Small intestine (tissue), 7 donors: ENCODE results near the gene LBHD2. TPM values are rescaled to one million over a fixed set of nuclear protein-coding genes. Genes with fewer than 3 reads are reported as not detected.

ENCODE experiments used
- DNase-seq, 2 donors: peaks; one replicate each; pipeline versions ENCODE4 v3.0.0 to v3.0.0-alpha.2; 2013
- FAIRE-seq: peaks from 2 replicates; lab custom pipeline; 2012; peaks lifted over from hg19 to GRCh38; lab: Jason Lieb, UNC
- H3K27ac ChIP-seq, 3 donors: one replicate each; pipeline ENCODE4 v1.5.1; 2013; ENCODE audit warnings: low read length in 2 of 3, mild to moderate bottlenecking in 2 of 3, control low read depth in 1 of 3, inconsistent platforms in 1 of 3, low read depth in 1 of 3, moderate library complexity in 1 of 3
- H3K27me3 ChIP-seq, 3 donors: one replicate each; pipeline ENCODE4 v1.6.1; 2013; ENCODE audit warnings: low read length in 3 of 3, inconsistent platforms in 1 of 3; ENCODE audit not compliant: control insufficient read depth in 3 of 3, insufficient read depth in 3 of 3
- H3K36me3 ChIP-seq, 3 donors: one replicate each; pipeline ENCODE4 v1.6.1; 2013; ENCODE audit warnings: low read length in 3 of 3, inconsistent platforms in 1 of 3, low read depth in 1 of 3, mild to moderate bottlenecking in 1 of 3, moderate library complexity in 1 of 3; ENCODE audit not compliant: control insufficient read depth in 3 of 3, insufficient read depth in 2 of 3
- H3K4me1 ChIP-seq, 3 donors: one replicate each; pipeline ENCODE4 v1.6.1; 2013; ENCODE audit warnings: low read length in 2 of 3, inconsistent platforms in 1 of 3, low read depth in 1 of 3, mild to moderate bottlenecking in 1 of 3, moderate library complexity in 1 of 3; ENCODE audit not compliant: control insufficient read depth in 3 of 3, insufficient read depth in 2 of 3
- H3K4me3 ChIP-seq, 3 donors: one replicate each; pipeline ENCODE4 v1.5.1; 2013; ENCODE audit warnings: low read length in 3 of 3, control low read depth in 1 of 3, inconsistent platforms in 1 of 3, low read depth in 1 of 3, mild to moderate bottlenecking in 1 of 3, moderate library complexity in 1 of 3
- H3K9me3 ChIP-seq, 2 donors: one replicate each; pipeline ENCODE4 v1.6.1; 2013; ENCODE audit warnings: low read depth in 1 of 2, low read length in 1 of 2; ENCODE audit not compliant: control insufficient read depth in 2 of 2, insufficient read depth in 1 of 2
- WGBS, 3 donors: extraction: QIAGEN DNeasy Blood & Tissue Kit; methylation state at CpG; one replicate each; pipeline ENCODE4 v1.1.7; 2013; 5-methylcytosine and 5-hydroxymethylcytosine counted together
- polyA plus RNA-seq, 4 donors: library from polyadenylated mRNA; stranded (reverse) in 3 of 4; unstranded in 1 of 4; fragments of 200-250 nt in 3 of 4; fragments of 120-200 nt in 1 of 4; gene quantifications; one replicate each; pipeline versions ENCODE4 v1.2.1 to v1.2.3, GENCODE V29; 2013
- donor health status: healthy with polysubstance abuse.
- donor health status: control.
- donor health status: control.
- donor health status: Bipolar disorder and iron deficiency.
- donor health status: healthy.

LBHD2 gene
- polyA plus RNA-seq, 4 donors = not detected

- Histone ChIP-seq H3K27ac (no peak overlapping the region), H3K4me3 (no peak overlapping the region), H3K9me3 (no peaks in the 10 kb centered on the region), H3K27me3 (peaks cover 0 to 22% (median 4%) of the 10 kb centered on the region in 3 donors), H3K36me3 (peaks cover 0 to 36% (median 0%) of the 10 kb centered on the region in 3 donors), H3K4me1 (peaks cover 2 to 70% (median 12%) of the 10 kb centered on the region in 3 donors)
- FAIRE-seq = no peak
- WGBS, 3 donors = 62 to 82% (median 78%) methylated on average over 36 to 39 of the region's 39 CpGs
- no peak for DNase-seq
Observed at GRCh38 chr14:103102689-103103260, 18.8 kb downstream of the LBHD2 start.

GRCh38 chr14:103103461-103104388 is 19.7 kb downstream of the LBHD2 start:
- WGBS, 3 donors = 5 to 8% (median 6%) methylated on average over 43 to 68 of the region's 68 CpGs
- no peak overlapping the region for H3K27ac ChIP-seq
- DNase-seq (peak; percentile 82 to 87), FAIRE-seq (no peak)
- H3K36me3 ChIP-seq = peaks cover 0 to 45% (median 0%) of the 10 kb centered on the region in 3 donors
- peak overlapping the region in 2 of 3 donors; percentile 30 to 35 for H3K4me3 ChIP-seq
- H3K4me1 ChIP-seq = peaks cover 2 to 63% (median 7%) of the 10 kb centered on the region in 3 donors
- H3K9me3 ChIP-seq = no peaks in the 10 kb centered on the region
- peaks cover 0 to 22% (median 4%) of the 10 kb centered on the region in 3 donors for H3K27me3 ChIP-seq

GRCh38 chr14:103104389-103104653 is 20.3 kb downstream of the LBHD2 start:
- 9 to 14% (median 11%) methylated on average over 16 to 20 of the region's 20 CpGs for WGBS, 3 donors
- DNase-seq = no peak
- FAIRE-seq = no peak
- Histone ChIP-seq H3K27ac (no peak overlapping the region), H3K9me3 (no peaks in the 10 kb centered on the region), H3K4me1 (peaks cover 1 to 58% (median 2%) of the 10 kb centered on the region in 3 donors), H3K4me3 (no peak overlapping the region), H3K27me3 (peaks cover 0 to 22% (median 4%) of the 10 kb centered on the region in 3 donors), H3K36me3 (peaks cover 0 to 47% (median 0%) of the 10 kb centered on the region in 3 donors)

GRCh38 chr14:103104654-103105452 is 20.8 kb downstream of the LBHD2 start:
- Histone ChIP-seq H3K36me3 (peaks cover 0 to 50% (median 0%) of the 10 kb centered on the region in 3 donors), H3K27me3 (peaks cover 0 to 22% (median 4%) of the 10 kb centered on the region in 3 donors), H3K9me3 (no peaks in the 10 kb centered on the region), H3K4me3 (no peak overlapping the region), H3K27ac (no peak overlapping the region), H3K4me1 (peaks cover 0 to 53% (median 2%) of the 10 kb centered on the region in 3 donors)
- DNase-seq = peak; percentile 69 to 87
- 1 to 5% (median 3%) methylated on average over 52 to 59 of the region's 59 CpGs for WGBS, 3 donors
- no peak for FAIRE-seq

- peaks cover 0 to 22% (median 4%) of the 10 kb centered on the region in 3 donors for H3K27me3 ChIP-seq
- FAIRE-seq (no peak), DNase-seq (peak in 1 of 2 donors; percentile 47)
- H3K9me3 ChIP-seq = no peaks in the 10 kb centered on the region
- WGBS, 3 donors = 18 to 51% (median 24%) methylated on average over 9 of the region's 9 CpGs
- peak overlapping the region in 1 of 3 donors; percentile 4 for H3K27ac ChIP-seq
- H3K36me3 ChIP-seq = peaks cover 0 to 52% (median 0%) of the 10 kb centered on the region in 3 donors
- peaks cover 0 to 45% (median 3%) of the 10 kb centered on the region in 3 donors for H3K4me1 ChIP-seq
- no peak overlapping the region for H3K4me3 ChIP-seq
Observed at GRCh38 chr14:103105580-103106150, 21.7 kb downstream of the LBHD2 start.

GRCh38 chr14:103107455-103107854 is 23.4 kb downstream of the LBHD2 start:
- Histone ChIP-seq H3K4me3 (no peak overlapping the region), H3K9me3 (no peaks in the 10 kb centered on the region), H3K27ac (no peak overlapping the region), H3K36me3 (peaks cover 0 to 58% (median 0%) of the 10 kb centered on the region in 3 donors), H3K27me3 (peaks cover 0 to 21% (median 4%) of the 10 kb centered on the region in 3 donors), H3K4me1 (peaks cover 0 to 41% (median 13%) of the 10 kb centered on the region in 3 donors)
- 92 to 93% (median 93%) methylated on average over 23 of the region's 23 CpGs for WGBS, 3 donors
- DNase-seq (no peak), FAIRE-seq (no peak)

GRCh38 chr14:103107941-103108748 is 24.1 kb downstream of the LBHD2 start:
- Histone ChIP-seq H3K4me3 (no peak overlapping the region), H3K27ac (peak overlapping the region in 1 of 3 donors; percentile 62), H3K9me3 (no peaks in the 10 kb centered on the region), H3K4me1 (peaks cover 0 to 38% (median 16%) of the 10 kb centered on the region in 3 donors), H3K27me3 (peaks cover 0 to 15% (median 4%) of the 10 kb centered on the region in 3 donors), H3K36me3 (peaks cover 0 to 53% (median 0%) of the 10 kb centered on the region in 3 donors)
- FAIRE-seq = no peak
- no peak for DNase-seq
- 80 to 86% (median 83%) methylated on average over 27 to 28 of the region's 28 CpGs for WGBS, 3 donors
